NCI-H82 treated with DMSO at 0.1 percent for 48 hours (cell line): ENCODE data around the gene FZD10.

Experiments
- DNase-seq: peaks from one replicate; lab custom pipeline; 2025; ENCODE audit not compliant: unreplicated experiment; lab: John Stamatoyannopoulos, UW

FZD10 gene, protein sequence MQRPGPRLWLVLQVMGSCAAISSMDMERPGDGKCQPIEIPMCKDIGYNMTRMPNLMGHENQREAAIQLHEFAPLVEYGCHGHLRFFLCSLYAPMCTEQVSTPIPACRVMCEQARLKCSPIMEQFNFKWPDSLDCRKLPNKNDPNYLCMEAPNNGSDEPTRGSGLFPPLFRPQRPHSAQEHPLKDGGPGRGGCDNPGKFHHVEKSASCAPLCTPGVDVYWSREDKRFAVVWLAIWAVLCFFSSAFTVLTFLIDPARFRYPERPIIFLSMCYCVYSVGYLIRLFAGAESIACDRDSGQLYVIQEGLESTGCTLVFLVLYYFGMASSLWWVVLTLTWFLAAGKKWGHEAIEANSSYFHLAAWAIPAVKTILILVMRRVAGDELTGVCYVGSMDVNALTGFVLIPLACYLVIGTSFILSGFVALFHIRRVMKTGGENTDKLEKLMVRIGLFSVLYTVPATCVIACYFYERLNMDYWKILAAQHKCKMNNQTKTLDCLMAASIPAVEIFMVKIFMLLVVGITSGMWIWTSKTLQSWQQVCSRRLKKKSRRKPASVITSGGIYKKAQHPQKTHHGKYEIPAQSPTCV

DNA sequence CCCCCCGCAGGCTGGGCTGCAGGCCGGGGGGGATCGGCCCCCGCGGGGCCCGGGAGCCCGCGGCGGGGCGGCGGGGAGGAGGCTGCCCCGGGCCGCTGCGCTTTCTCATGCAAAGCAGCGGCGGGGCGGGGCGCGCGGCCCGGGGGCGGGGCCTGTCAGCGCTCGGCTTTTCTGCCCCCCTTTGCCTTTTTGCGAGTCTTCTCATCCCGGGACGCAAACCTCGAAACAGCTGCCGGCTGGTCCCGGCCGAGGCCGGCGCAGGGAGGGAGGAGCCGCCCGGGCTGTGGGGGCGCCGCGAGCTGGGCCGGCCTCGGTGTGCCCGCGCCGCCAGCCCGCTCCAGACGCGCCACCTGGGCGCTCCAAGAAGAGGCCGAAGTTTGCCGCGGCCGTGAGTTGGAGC is at the start of gene FZD10:
Gene FZD10 (plus strand): TSS at position 198 of the 400 bp plus-strand sequence. CDS start 479 bp downstream, outside the sequence.
- no peak for DNase-seq

DNA sequence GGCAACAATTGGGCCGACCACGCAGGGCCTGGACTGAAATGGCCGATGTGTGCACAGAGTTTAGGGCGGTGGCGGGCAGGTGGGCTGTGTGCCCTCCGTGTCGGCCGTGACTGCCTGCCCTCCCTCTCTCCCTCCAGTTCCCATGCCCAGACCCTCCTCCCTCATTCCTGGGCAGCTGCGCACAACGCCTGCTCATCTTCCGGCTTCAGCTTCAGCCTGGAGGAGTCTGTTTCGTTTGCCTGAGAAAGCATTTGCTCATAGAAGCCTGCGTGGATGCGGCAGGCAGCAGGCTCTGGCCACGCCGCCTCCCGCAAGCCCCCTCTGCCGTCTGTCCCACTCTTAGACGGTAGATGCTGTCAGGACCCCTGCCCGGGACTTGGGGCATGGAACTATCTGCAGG is 47.3 kb upstream of the FZD10 start:
- no peak for DNase-seq

DNA sequence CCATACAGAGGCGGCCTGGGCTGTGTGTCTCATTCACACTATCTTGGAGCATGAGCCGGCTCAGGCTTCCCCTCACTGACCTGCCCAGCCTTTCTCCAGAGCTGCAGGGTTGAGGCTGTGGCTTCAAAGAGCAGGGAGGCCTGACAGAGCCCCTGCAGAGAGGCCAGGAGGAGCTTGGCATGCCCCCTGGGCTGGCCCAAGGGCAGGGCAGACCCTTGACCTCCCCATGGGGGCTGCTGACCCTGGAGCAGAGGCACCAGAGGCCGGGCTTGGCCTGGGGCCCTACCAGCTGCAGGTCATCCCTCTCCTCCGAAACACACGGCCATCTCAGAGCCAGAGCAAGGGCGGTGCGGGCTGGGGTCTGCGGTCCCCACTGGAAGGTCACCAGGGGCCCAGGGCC is 46.6 kb upstream of the FZD10 start:
- DNase-seq = no peak

DNA sequence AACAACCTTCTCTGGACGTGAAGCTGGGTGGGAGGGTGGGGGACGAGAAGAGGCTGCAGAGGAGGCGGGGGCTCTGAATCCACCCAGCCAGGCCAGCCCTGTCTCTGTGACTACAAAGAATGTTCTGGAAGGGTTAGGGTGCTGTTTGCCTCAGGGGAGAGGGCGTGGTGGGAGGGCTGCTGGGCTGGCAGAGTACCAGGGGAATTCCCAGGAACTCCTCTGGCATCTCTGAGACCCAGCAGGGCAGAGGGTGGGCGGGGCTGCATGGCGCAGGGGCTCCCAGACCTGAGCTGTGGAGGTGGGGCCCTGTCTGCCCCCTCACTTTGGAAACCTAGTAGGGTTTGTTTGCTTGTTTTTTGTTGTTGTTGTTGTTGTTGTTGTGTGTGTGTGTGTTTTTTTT is 45.5 kb upstream of the FZD10 start:
- no peak for DNase-seq

DNA sequence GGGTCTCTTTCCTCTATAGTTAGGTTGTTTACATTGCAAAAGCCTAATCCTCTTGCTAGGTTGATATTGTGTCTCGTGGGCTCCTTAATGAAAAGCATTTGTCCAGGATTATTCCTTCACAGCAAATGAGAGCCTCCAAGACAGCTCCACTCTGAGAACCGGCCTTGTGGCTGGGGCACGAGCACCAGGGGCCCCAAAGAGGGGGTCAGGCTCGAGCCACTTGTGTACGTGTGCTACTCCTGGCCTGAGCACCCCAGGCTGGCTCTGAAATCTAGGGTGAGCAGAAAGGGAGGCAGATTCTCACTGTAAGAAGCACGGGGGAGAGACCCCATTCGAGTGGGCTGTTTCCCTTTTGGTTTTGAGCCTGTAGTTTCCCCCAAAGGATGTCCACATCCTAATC is 45.0 kb upstream of the FZD10 start:
- no peak for DNase-seq

DNA sequence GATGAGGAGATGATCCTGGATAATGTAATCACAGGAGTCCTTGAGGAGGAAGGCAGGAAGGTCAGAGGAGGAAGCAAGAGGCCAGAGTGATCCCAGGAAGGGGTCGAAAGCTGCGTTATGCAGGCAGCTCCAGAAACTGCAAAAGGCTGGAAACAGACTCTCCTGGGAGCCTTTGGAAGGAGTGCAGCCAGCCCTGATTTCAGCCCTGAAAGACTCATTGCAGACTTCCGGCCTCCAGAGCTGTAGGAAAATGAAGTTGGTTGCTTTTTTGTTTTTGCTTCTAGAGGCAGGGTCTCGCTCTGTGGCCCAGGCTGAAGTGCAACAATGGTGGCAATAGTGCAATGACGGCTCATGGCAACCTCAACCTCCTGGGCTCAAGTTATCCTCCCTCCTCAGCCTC is 44.6 kb upstream of the FZD10 start:
- DNase-seq = no peak

DNA sequence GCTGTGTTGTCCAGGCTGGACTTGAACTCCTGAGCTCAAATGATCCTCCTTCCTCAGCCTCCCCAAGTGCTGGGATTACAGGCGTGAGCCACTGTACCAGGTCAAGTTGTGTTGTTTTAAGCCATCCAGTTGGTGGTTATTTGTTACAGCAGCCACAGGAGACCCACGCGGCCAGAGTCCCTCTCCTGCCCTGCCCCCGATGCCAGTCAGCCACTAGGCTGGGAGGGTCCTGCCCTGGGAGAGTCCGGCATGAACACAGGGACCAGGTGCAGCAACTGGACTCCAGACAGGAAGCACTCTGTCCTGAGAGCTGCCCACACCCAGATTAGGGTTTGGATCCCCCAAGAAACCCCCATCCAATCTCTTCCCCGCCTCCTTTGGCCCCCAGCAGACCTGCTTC is 44.1 kb upstream of the FZD10 start:
- no peak for DNase-seq

DNA sequence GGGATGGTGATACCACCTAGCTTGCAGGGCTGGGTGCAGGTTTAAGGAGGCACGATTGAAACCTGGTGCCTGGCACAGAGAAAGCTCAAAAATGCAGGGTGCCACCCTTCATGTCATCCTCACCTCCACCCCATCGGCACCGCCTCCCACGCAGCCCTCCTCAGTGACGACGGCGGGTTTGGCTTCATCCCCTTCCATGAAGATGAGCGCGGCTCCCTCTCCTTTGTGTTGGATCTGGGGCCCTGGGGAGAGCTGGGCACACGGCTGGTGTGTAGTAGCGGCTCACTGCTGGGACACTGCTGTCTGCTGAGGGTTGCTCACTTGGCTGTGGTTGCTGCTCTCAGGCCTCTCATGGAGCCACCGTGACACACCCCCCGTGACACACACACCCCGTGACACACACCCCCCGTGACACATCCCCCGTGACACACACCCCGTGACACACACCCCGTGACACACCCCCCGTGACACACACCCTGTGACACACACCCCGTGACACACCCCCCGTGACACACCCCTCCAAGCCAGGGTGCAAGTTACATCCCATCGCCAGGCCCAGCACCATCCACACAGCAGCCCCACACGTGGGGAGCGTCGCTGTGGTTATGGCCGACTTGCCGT is 42.9 kb upstream of the FZD10 start:
- DNase-seq = no peak

DNA sequence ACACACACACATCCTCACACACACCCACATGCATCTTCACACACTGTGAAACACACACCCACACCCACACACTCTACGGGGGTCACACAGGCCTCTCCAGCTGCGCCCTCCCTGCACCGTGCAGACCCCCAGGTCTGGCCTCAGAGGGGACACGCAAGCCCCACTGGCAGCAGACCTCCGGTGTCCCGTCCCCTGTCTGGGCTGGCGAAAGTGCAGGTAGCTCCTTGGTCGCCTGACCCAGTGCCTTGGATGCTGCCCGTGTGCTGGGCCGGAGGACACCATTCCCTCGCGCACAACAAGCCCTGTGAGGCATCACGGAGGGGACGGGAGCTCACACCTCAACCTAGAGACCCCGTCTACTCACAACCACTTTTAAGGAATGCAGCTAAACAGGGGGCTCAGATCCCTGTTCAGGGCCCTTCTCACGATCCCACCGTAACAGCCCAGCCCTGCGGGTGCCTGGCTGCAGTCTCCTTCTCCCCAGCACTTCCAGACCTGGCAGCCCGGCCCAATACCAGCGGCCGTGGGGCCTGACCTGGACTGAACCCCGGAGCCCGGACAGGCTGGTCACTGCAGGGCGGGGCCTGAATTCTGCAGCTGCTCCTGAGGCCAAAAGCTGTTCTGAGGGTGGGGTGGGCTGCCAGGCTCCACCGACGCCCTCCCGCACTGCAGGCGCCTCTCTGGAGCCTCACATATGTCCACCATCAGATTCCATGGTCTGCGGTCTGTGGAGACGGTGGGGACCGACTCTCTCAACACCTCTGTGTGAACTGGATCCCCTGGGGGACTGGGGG is 42.1 kb upstream of the FZD10 start:
- no peak for DNase-seq

DNA sequence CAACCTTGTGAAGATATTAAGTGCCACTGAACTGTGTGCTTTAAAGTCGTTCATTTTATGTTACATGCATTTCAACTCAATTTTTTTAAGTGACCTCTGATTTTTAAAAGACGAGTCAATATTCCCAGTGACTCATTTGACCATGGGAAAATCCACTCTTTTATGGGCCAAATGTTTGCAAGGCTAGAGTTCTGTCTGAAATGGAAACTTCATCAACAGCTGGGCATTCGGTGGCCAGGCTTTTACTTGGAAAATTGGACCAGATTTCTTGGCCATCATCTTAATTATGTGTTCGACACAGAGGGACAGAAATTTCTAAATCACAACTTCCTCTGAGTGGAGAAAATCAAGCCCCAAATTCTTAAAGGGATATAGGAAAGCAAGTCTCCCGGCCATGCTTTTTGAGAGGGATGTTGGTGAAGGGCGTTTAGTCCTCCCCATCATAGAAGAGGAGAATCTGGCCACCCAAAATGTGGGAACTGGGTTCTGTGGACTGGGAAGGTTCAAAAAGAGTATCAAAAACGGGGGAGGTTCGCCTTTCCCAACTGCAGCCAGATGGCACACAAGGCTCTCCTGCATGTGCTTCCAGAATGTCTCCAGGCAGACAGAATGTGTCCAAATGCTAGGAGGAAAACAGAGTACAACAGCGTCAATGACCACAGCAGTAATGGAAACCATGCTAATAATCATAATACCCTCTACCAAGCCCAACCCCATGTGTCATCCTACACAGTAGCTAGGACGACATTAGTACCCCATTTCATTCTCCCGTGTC is 40.9 kb upstream of the FZD10 start:
- DNase-seq = no peak

DNA sequence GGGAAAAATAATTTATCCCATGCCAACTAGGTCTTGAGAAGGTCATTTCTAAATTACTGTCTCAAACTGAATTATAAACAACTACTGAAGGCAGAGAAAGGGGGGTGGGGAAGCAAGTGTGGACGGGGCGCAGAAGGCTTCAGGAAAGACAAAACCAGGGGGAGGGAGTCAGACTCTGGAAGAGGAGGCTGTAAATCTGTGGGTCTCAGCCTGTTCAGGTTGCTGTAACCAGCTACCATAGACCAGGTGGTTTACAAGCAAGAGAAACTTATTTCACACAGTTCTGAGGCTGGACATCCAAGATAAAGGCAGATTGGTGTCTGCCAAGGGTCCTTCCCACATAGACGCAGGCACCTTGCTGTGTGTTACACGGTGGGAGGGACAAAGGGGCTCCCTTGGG is 39.9 kb upstream of the FZD10 start:
- no peak for DNase-seq

DNA sequence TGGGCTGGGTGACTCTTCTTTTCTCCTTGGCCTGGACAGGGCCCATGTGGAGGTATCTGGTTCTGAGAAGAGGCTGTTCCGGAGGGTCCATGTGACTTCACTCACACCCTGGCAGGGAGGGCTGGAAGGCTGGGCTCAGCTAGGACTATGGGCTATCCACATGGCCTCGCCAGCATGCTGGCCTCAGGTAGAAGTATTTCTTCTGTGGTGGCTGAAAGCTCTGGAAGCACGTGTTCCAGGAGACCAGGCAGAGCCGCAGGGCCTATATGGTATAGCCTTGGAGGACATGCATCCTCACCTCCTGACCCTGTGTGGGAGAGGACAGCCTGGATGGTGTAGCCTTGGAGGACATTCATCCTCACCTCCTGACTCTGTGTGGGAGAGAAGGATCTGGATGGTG is 38.2 kb upstream of the FZD10 start:
- DNase-seq = no peak

DNA sequence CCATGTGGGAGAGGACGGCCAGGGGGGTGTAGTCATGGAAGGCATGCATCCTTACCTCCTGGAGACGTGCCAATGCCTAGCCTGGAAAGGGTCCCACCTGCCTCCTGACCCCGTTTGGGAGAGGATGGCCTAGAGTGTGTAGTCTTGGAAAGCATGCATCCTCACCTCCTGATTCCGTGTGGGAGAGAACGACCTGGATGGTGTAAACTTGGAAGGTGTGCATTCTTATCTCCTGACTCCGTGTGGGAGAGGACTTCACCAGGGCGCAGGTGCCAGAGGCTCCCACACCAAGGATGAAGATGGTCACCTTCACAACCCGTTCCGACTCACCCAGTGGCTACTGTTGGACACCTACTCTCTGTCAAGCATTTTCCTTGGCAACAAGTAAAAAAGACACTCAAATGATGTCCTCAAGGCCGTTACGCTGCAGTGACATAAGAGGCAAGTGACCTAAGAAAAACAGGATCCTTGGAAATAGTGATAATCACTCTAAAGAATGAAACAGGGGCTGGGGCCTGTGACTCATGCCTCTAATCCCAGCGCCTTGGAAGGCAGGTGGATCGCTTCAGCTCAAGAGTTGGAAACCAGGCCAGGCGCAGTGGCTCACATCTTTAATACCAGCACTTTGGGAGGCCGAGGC is 37.5 kb upstream of the FZD10 start:
- DNase-seq = no peak

DNA sequence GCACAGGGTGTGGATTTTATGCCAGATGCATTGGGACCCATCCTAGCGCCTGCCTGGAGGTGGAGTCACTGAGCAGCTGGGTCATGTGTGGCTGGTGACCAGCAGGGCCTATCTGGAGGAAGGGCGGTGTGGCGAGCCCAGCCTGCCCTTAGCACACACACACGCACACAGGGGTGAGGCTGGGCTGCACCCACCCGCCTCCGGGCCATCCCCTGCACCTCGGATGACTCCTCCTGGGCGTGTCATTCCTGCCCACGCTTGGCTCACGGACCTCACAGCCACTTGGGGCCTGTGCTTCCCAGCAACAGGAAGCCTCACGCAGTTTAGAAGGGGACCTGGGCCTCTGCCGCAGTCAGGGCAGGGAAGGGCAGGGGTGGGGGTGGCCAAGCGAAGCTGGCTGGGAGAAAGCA is 36.2 kb upstream of the FZD10 start:
- no peak for DNase-seq

DNA sequence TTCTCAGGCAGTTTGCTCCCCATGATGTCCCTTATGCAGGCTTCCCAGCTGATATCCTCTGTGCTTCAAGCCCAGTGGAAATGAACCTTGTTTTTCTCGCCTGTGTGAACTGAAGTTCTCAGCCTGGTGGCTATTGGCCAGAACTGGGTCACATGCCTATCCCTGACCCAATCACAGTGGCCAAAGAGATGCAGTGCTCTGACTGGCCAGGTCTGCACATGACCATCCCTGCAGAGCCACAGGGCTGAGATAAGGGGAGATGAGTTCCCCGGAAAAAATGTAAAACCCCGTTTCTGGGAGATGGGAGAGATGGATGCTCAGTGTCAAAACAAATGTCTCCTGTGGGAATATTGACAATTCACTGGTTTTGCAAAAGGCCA is 34.7 kb upstream of the FZD10 start:
- DNase-seq = no peak

DNA sequence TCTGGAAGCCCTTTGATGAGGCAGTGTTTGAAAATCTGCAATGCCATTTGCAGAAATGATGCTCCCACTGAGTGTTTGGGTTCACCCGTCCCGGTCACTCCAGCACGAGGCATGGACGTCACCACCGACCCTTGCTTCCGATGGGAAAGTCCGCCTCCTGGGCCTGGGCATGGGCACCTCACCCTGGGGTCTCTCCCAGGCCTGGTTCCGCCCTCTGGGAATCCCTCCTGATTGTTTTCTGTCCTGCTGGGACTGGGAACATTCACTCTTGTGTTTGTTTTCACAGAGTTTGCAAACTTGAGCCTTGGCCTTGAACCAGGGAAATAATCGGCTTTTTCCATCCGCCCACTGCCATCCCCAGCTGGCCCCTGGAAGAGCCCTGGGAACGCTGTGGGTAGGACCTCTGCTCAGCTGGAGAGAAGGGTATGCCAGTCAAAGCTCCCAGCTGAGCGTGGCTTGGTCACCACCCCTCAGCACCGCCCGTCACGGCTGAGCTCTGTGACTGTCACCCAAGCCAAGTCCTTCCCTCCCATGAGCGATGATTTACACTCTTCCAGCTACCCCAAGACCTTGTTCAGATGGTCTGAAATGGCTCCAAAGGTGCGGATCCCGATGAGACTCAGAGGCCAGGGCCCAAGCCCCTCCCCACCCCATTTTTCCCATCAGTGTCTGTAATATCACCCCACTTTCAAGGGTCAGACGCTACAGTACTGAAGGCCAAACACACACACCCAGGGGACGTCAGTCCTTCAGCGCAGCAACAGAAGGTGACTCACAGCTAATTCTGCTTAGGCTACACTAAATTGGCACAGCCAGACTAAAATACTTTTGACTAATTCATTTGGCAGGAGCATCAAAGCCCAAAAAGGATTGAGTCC is 34.1 kb upstream of the FZD10 start:
- DNase-seq = no peak

DNA sequence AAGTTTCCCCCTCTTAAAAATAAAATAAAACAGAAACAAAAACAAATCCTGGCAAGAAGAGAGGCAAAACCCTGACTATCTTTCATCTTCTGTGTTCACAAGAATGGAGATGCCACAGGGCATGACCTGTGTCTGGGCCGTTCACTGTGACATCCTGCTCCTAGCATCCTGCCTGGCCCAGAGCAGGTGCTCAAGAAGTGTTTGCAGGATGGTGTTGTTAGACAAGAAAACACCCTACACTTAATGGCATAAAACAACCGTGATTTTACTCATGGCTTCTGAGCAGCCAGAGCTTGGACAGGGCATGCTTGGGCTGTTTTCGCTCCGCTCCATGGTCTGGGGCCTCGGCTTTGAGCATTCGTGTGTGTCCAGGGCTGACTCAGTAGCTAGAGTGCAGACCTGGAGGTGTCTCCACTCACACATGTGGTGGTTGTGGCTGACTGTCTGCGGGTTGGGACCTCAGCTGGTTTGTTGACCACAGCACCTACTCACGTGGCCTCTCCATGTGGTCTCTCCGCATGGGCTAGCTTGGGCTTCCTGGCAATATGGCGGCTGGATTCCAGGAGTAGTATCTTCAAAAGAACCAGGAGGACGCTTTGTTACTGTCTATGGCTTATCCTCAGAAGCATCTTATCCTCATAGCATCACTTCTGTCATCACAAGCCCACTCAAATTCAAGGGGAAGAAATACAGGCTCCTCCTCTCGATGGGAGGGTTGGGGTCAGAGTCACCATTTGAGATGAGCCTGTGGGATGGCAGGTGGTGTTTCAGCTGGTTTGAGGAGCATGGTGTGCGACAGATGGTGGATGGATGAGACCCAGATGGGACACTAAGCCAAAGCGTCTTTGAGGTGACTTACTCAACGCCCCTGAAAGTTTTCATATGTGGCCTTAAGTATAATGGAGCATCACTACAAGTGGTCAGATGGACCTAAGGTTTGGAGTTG is 33.2 kb upstream of the FZD10 start:
- DNase-seq = no peak

DNA sequence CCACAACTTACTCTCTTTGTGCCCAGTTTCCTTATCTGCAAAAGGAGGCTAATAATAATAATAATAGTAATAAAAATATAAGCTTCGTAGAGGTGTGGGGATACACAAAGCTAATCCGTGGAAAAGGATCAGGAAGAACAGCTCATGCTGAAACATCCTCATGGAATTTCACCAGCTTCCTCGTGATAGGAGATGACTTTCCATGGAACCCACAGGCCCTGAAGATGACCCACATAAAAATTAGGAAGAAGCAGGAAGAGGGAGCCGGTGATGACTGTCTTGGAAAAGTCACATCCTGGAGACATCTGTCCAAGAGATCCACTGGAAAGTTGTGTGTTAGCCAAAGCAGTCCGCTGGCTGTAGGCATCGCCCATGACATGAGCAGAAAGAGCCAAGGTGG is 31.9 kb upstream of the FZD10 start:
- no peak for DNase-seq
